HG02970 (cell line): Measurements from ENCODE around the gene BCAS3.

ENCODE experiments used
- ATAC-seq: cut with Tn5 transposase; IDR thresholded peaks from one replicate; pipeline ENCODE4 v1.9.1; 2021; ENCODE audit warnings: mild to moderate bottlenecking, moderate library complexity, moderate number of reproducible peaks; ENCODE audit not compliant: unreplicated experiment, low FRiP score

Gene BCAS3

GRCh38 chr17:61175298-61176142, 497.9 kb downstream of the BCAS3 start:
- no peak for ATAC-seq

- ATAC-seq = no peak
Measured at GRCh38 chr17:61177351-61177750, 499.7 kb downstream of the BCAS3 start.

- ATAC-seq = no peak
Measured at GRCh38 chr17:61178284-61178683, 500.6 kb downstream of the BCAS3 start.

- no peak for ATAC-seq
Measured at GRCh38 chr17:61179380-61179806, 501.7 kb downstream of the BCAS3 start.

GRCh38 chr17:61183793-61184192, 506.1 kb downstream of the BCAS3 start:
- ATAC-seq = no peak

GRCh38 chr17:61185385-61185784, 507.7 kb downstream of the BCAS3 start:
- no peak for ATAC-seq

- no peak for ATAC-seq
Measured at GRCh38 chr17:61187038-61187437, 509.4 kb downstream of the BCAS3 start.

- no peak for ATAC-seq
Measured at GRCh38 chr17:61188081-61188480, 510.4 kb downstream of the BCAS3 start.

GRCh38 chr17:61189968-61190367, 512.3 kb downstream of the BCAS3 start:
- ATAC-seq = no peak

GRCh38 chr17:61196302-61196704, 518.7 kb downstream of the BCAS3 start:
- no peak for ATAC-seq

GRCh38 chr17:61196799-61197198, 519.1 kb downstream of the BCAS3 start:
- ATAC-seq = no peak

GRCh38 chr17:61199431-61200338, 522.0 kb downstream of the BCAS3 start:
- ATAC-seq = no peak

- no peak for ATAC-seq
Measured at GRCh38 chr17:61200339-61200715, 522.7 kb downstream of the BCAS3 start.

GRCh38 chr17:61201211-61201610, 523.6 kb downstream of the BCAS3 start:
- no peak for ATAC-seq

GRCh38 chr17:61202564-61202963, 524.9 kb downstream of the BCAS3 start:
- no peak for ATAC-seq

- no peak for ATAC-seq
Measured at GRCh38 chr17:61203671-61204131, 526.0 kb downstream of the BCAS3 start.

- ATAC-seq = no peak
Measured at GRCh38 chr17:61204456-61204855, 526.8 kb downstream of the BCAS3 start.

- no peak for ATAC-seq
Measured at GRCh38 chr17:61205401-61205800, 527.8 kb downstream of the BCAS3 start.

GRCh38 chr17:61205931-61206330, 528.3 kb downstream of the BCAS3 start:
- ATAC-seq = no peak

- no peak for ATAC-seq
Measured at GRCh38 chr17:61206922-61207321, 529.3 kb downstream of the BCAS3 start.
